Germinal center (tissue), 1 donor: Measurements from ENCODE around the gene ITIH5.

Experiments used
- DNase-seq: peaks from one replicate; pipeline ENCODE4 v3.0.0; 2012; ENCODE audit warnings: mixed read lengths, low spot score

Gene ITIH5

DNA sequence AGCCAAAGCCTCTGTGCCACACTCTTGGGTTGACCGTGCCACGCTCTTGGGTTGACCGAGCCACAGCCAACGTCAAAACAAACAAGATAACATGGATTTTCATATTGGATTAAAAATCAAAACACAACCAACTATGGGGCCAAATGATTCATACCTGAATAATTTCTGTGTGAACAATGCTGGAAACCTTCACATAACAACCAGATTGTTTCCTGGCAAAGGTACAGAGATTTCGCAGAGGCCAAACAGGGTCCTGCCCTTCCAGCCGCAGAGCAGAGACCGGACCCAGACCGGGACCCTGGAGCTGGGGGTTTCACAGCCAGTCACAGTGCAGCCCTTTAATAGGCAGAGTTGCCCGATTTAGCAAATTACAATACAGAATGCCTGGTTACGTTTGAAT lies 40.5 kb downstream of the ITIH5 start:
- DNase-seq: no peak

DNA sequence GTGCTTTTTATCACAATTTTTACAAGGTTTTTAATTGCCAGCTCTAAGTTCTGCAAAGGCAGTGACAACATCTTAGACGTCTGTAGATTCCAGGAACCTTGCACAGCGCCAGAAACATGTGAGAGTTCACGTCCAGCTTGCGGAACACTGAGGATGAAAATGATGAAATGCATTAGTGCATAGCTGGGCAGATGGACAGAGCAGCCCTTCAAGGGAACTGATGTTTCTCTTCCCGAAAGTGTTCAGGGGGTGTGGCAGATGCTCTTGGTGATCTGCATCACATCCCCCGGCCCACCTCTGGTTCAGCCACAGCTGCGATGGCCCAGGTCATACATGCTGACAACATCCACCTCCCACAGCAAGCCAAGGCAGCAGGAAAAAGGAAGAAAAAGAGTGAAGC lies 40.9 kb downstream of the ITIH5 start:
- DNase-seq: no peak

DNA sequence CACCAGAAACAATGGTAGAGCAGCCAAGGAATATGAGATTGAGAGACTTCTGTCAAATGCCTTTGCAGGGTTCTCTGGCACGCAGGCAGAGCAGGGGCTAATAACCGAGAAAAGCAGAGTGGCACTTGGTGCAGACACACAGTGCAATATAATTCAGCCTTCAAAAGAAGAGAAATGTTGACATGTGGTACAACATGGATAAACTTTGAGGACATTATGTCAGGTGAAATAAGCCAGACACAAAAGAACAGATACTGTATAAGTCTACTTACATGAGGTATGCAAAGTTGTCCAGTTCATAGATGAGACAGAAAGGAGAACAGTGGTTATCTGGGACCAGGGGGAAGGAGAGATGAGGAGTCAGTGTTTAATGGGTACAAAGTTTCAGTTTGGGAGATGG lies 41.8 kb downstream of the ITIH5 start:
- DNase-seq: no peak

DNA sequence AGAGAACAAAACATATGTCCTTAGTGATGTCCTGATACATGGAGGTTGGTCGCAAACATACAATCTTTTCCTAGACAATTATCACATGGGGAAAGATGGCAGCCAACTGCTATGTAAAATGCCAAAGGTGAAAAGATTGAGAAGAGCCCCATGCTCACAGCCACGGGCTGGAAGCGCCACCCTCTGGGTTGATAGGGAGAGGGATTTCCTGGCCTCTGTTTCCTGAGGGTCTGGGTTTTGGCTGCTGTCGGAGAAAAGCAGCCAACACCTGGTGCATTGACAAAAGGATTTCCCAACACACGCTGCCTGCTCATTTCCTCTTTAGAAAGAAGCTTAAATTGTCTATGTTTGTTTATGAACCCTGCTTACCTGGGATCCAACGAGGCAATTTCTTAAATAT lies 43.8 kb downstream of the ITIH5 start:
- no peak for DNase-seq

DNA sequence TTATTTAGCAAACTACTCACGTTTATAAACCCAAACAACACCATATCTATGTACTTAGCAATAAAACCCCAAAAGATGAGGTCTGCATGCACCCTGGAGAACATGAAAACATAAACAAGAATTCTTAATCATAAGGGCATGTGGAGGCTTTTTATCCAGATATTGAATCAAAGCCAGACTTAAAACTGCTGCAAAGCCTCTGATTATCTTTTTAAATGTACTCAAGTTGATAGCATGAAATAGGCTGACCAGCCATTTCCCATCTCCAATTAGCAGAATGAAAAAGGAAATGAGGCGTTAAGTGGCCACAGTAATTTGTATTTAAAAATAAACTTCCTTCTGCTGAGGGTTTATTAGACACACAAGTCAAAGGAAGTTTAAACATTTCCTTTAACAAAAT lies 48.3 kb downstream of the ITIH5 start:
- DNase-seq: no peak

DNA sequence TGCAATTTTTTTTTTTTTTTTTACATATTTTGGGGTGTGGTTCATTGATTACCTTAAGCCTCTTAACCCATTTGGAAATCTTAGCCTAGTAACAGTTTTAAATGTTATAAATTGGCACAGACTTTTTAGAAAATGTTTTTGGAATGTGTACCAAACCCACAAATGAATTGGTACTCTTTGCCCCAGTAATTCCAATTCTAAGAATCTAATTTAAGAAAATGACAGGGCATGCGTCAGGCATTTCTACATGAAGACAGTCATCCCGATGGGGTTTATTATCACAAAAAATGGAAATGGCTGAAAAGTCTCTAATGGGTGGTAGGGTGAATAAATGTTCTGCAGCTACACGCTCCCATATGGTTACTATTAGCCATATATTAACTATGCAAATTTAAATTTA lies 54.9 kb downstream of the ITIH5 start:
- DNase-seq: no peak

DNA sequence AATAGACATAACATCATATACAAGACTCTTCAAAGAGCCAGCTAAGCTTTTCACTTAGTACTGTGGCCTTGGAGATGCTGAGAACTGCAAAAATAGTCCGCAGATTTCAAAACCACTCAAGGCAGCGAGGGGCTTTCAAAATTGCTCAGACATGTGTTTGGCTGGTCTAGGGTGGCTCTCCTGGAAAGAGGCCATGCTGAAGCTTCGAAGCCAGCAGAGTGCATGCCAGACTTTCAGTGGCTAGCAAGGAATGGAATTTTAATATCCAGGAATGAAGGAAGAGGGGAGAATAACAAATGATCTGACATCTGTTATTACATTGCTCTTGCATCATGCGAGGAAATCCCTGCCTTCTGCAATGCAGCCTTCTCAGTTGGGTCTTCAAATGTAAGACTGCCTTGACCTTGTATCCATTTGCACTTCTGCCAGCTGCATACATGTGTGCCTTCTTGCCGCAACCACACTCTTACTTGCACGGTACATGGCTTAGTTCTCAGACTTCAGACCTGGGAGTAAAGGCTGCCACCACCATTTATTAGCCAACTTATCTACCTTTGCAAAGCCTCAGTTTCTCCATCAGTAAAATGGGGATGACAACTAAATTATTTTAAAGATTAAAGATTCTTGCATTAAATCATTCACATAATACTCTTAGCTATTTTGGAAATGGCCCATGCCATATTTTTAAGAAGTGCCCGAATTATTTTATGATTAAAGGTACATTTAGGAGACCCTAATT lies 55.9 kb downstream of the ITIH5 start:
- DNase-seq: no peak

DNA sequence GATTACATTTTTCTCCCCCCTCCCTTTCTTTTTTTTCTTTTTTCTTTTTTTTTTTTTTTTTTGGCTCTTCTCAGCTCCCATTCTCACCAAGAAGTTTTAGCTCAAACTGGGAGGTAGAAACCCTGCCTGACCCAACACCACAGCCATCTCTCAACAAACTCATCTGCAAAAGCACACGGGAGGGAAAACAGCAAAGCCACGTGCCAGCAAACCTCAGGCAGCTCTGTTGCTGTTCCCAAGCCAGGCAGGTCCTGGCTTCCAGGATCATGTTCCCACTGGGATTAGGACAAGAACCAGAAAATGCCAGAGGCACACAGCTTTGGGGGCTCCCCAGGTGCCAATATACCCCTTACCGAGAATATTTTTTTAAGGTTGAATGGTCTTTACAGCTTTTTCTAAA lies 56.7 kb downstream of the ITIH5 start:
- DNase-seq: no peak

DNA sequence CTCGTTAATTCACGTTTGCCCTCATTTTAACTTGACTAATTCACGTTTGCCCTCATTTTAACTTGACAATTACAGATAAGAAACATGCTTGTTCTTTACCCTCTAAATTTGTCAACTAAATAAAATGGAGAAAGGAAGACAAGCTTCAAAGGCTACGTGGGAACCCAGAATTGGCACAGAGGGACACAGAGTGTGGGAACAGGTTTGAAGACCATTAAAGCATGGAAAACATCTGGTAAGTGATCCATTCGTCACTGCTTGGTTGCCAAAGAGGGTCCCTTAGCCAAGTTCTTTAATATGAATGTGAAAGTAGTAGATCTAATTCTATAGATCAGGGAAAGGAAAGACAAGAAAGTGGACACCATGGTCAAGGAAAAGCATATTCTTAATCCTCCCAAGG lies 57.2 kb downstream of the ITIH5 start:
- DNase-seq: no peak

DNA sequence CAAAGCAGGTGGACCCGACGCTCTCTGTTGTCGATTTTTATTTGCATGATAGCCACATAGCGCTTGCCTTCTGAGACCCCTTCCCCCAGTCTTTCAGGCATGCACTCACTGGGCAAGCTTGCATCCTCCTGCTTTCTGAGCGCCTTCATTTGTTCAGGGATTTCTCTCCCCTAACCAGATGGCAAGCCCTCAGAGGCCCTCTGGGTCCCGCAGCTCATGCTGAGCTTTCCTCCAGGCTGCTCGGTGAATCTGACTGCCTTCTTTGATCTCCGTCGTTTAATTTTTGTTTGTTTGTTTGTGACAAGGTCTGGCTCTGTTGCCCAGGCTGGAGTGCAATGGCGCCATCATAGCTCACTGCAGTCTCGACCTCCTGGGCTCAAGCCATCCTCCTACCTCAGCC lies 58.8 kb downstream of the ITIH5 start:
- no peak for DNase-seq

DNA sequence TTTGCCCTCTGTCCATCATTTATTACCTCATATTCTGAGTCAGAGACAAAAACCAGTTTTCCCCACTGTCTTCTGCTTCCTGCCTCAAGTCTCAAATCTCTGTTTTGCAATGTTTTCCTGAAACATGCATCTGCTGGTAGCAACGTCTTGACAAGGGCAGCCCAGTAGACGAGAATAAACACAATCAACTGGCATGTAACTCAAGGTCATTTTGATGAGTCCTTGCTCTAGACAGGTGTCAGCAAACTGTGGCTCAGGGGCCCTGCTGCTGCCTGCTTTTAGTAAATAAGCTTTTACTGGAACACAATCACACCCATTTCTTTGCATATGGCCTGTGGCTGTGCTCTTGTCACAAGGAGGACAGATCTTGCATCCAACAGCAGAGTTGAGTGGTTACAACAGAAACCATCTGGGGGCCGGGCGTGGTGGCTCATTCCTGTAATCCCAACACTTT lies 59.8 kb downstream of the ITIH5 start:
- DNase-seq: no peak

DNA sequence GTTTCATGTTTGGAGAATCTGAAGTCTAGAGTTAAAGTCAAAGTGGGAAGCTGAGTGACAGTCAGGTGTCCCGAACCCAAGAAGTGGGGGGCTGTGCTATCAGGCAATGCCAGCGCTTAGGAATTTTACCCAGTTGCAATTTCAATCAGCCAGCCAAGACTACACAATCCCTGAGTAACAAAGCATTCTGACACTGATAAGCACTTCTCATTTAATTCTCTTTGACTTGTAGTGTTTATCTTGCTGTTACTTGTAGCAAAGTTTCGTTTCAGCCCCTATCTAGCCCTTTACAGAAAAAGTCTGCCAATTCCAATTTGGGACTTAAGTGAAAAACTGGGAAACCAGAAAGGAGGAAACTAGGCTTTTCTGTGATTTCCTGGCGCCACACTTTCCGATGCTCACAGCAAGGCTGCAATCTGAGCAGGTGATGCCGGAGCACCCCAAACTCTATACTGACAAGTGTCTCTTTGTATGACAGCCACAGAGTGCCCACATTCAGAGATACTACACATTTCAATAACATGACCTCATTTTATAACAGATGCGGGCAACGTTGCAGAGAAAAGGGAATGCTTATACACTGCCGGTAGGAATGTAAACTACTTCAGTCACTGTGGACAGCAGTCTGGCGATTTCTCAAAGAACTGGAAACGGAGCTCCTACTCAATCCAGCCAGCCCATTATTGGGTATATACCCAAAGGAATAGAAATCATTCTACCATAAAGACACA lies 61.0 kb downstream of the ITIH5 start:
- DNase-seq: no peak

DNA sequence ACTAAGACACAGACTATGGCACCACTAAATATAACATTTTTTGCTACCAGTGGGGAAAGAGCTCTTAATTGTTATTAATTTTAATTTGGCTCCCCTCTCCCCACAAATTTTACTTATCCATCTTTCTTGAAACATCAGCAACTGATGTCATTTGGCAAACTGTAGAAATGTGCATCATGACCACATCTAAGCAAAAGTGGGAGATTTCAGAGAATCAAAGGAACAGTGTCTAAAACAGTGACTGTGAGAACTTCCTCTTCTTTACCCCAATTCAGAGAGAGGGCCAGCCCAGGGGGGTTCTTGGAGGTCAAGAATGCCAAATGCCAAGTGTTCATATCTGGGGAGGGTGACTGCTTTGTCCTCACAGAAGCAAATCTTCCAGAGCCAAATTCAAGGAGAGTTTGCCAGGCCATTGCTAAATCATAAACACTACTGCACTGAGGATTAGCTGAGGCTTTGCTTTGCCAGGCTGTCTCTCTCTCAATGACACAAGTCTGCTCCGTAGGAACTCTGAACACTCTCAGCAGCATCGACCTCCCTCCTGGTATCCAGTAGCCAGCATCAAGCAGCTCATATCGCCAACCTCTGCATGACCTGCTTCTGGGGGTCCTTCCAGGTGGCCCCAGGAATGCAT lies 65.6 kb downstream of the ITIH5 start:
- DNase-seq: no peak

DNA sequence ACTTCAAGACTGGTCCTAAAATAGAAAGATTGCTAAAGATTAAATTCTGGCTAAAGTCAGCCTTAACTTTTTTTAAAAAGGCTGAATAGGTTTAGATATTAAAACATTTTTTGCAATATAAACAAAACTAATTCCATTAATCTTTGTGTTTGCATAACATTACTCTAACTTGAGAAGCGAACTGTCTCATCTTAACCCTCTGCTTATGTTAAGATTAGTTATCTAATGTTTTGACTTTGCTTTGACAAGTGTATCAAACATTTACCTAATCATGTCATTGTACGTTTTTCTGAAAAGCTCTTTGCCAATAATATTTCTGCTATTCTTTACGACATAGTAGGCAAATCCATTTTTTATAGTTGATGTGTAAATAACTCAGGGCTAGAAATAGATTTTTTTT lies 68.0 kb downstream of the ITIH5 start:
- no peak for DNase-seq

DNA sequence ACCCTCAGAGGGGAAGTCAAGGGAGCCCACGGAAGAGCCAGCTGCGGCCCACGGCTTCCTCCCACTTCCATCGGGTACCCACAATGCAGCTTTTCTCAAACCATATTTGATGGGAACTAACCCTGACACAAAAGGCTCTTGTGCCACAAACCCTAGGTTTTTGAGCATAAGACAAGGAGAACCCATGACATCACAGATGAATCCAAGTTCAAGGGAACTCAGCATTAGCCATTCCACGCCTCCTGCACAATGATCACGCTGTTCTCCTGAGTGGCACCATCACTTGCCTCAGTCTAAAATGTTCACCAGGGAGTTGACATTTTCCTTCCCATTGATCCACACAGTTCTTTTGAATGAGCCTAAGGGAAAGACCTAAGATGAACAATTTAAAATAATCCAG lies 70.4 kb downstream of the ITIH5 start:
- no peak for DNase-seq

DNA sequence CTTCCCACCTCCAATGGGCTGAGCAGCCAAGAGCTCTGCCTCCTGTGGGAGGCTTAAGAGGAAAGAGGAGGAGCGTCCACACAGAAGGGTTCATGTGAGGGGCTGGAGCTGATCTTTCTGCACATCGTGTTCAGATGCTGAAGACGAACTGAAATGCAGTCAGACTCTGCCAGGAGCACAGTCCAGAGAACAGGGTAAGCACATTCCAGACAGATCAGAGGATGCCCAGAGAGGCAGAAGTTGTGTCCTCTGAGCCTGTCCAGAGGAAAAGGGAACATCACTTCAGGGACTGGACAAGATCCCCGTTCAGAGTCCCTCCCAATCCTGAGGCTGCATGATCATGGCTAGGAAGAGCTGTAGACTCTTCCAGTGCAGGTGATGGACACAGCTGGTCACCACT lies 72.9 kb downstream of the ITIH5 start:
- no peak for DNase-seq

DNA sequence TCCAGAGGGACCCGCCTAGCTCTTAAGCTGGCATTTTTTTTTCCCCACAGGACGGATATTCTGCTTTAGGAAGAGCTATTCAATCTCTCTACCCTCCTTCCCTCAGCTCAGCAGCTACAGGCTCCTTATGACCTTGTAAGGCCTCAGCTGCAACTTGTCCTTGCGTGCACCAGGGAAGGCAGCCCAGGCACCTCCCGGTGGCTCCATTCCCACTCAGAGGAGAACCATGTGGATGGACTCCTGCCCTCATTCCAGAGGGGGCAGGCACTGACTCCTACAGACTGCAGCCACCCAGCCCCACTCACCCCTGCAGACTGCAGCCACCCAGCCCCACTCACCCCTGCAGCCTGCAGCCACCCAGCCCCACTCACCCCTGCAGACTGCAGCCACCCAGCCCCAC lies 73.7 kb downstream of the ITIH5 start:
- no peak for DNase-seq

DNA sequence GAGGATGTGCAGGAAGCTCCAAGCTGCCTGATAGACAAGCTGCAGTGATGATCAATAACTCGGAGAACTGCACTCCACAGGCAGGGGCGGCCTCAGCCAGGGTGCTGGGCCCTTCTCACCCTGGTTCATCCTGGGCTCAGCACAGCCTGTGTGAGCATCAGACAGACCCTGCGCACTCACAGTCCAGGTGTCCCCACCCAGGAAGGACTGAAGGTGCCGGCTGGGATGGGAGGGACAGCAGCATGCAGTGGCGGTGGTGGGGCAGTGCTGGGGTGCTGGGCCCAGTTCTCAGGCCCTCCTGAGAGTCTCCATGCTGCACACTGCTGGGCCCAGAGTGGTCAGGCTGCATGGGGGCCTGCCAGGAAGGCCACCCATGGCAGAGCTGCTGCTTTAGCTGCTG lies 74.1 kb downstream of the ITIH5 start:
- DNase-seq: no peak

DNA sequence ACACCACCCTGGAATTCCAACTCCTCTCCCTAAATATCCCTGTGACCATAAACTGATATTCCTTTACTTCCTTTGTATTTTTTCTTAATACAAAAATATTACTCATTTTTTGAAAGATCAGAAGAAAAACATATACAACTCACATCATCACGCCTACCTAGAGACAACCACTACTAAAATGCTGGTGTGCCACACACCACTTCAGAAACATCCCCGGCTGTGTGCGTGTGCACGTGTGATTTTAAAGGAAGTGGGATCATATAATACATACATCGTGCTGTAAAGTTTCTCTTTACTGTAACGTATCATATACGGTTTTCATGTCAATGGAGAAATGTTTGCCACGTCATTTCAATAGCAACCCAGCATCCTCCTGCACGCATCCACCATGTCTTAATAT lies 76.5 kb downstream of the ITIH5 start:
- no peak for DNase-seq

DNA sequence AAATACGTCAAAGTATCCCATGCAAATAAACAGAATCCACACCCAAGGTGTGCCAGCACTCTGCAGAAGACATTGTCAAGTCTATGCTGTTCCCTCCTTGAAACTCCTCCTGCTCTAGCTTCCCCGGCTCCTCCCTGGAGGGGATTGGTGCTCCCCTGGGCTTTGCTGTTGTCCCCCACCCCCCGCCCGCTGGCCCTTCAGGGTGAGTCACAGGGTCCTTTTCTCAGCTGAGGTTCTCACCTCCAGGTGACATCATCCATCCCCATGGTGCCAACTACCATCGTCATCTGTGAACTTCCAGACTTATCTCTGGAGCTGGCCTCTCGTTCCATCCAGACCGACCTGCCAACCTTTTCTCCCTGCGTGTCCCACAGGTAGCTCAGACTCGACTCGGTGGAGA lies 77.0 kb downstream of the ITIH5 start:
- DNase-seq: no peak

DNA sequence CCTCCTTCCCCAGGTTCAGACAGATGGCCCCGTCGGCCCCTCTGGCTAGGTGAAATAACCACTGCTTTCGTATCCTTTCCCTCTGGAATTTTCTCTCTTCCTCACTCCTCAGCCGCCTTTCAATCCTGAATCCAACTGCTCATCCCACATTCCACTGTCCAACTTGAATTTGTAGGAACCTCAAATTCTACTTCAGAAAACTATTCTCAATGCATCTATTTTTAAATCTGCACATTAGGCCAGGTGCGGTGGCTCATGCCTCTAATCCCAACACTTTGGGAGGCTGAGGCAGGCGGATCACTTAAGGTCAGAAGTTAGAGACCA lies 78.9 kb downstream of the ITIH5 start:
- DNase-seq: no peak

DNA sequence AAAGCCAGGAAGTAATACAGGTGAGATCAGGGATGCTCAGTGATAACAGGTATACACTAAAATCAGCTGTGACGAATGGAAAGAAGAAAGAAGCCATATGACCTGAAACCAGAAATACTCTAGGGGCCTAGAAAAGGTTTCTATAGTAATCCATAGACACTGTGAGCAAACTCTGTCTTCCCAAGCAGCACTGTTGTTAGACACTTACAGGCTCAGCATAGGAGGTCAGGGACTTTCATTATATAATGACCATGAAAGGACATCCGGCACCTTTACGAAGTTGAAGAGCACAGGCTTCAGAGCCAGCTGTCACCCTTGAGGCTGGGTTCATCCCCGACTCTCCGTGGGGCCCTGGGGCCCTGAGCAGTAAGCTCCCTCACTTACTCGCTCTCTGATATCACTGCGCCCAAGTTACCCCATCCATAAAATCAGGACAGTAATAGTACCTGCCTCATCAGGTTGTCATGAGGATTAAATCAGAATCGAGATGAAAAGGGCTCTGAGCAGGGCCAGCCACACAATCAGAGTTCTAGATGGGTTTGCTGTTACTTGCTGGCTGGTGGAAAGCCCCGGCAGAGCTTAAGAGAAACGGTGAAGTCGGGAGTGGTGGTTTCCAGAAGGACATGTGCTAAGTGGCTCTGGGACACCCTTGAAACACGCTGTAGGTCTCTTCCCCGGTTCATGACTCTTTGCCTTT lies 79.5 kb downstream of the ITIH5 start:
- no peak for DNase-seq

DNA sequence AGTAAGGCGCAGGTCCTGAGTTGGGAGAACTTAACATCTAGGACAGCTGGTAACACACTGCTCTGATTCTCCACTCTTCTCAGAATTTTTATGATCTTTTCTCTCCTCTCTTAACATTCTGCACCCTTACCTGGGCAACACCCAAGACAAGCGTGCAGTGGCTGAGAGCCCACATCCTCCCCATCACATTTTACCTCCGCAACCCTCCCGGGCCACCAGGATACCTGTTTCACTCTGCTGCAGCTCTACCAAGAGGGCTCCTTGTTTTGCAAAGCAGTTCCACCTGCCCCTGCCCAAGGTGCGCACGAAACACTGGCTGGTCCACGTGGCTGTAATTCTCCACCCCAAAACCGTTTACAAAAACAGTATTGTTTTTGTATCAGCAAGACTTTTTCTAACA lies 81.5 kb downstream of the ITIH5 start:
- DNase-seq: no peak
